GM19193 (cell line): Measurements from ENCODE around the gene SPART.

Source experiments
- POLR2A ChIP-seq: IDR thresholded peaks from 4 replicates; pipeline ENCODE4 v1.6.1; 2011; ENCODE audit not compliant: insufficient read depth, insufficient read length; ENCODE audit errors: extremely low read depth

SPART gene

DNA sequence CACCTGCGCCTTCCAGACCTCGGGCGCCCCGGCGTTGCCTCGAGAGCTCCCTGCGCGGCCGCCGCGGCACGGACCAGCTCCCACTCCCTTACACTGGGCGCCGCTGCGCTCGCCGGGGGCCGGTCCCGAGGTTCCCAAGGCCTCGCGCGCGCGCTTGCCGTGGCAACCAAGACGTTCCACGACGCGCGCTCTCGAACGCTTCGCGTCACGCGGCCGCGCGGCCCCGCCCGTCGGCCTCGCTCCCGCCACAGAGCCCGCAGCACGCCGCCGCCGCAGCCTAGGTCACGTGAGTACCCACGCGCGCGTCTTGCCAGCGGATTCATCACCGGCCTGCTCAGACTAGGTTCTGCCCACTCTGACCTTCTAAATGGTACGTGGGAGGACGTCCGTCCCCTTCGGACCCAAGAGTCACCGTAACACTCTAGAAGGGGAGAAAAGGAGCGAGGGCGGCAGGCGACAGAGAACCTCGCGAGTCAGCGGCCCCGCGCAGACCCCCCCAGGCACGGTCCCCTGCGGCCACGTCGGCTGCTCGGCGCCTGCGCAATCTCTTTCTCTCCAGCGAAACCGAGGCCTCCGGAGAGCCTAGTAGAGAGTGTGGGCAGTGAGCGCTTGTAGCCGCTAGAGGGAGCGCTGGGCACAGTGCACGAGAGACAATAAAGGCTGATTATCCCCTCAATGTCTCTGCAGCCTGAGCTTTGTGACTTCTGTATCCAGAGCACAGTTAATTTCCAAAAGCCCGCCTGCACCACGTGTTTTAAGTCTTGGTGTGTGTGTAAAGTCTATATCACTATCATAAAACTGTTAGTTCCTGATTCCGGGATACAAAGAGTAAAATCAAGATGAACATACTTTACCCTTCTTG, at the start of gene SPART:
Gene SPART (minus strand): TSS at position 173 of the 862 bp plus-strand sequence. CDS start 10,564 bp downstream, outside the sequence.
- TF ChIP-seq POLR2A, result no peak

- TF ChIP-seq POLR2A, result no peak
Measured at GRCh38 chr13:36395280-36395679, 49.1 kb upstream of the SPART start.

DNA sequence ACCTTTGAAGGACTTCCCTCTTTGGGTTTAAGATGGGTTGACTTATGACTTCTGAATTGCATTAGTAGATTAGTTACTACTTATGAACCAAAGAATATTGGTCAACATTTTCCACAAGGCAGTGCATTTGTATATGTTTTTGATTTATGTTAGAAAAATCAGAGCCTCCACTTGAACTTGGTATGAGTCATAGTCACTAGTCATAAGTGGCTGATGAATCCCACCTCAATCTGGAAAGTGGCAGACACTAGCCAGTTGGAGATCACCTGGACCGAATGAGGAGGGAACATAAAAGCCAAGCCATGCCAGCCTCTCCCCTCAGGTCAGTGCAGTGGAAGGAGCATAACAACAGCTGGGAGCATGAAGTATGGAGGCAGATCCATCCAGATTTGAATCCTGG, 39.3 kb upstream of the SPART start:
- TF ChIP-seq POLR2A, result no peak

- TF ChIP-seq POLR2A, result no peak
Measured at GRCh38 chr13:36382030-36382429, 35.8 kb upstream of the SPART start.

- TF ChIP-seq POLR2A, result no peak
Measured at GRCh38 chr13:36377826-36378468, 31.8 kb upstream of the SPART start.

GRCh38 chr13:36374063-36374462, 27.9 kb upstream of the SPART start:
- TF ChIP-seq POLR2A, result no peak

DNA sequence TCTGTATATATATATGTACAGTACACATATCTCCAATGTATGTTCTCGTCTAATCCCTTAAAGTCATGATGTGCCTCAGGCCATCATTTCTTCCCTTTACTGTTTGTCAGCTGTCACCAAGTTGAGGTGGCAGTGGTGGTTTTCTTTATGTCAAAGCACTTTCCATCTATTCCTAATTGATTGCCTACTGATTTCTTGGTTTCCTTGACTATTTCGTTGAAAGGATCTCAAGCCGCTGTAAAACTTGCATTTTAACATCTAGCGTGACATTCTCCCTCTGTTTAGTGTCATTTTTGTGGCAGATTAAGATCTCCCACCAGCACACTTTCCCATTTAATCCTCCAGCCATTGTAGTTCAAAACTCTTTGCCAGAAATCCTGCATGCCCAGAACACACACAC, 25.0 kb upstream of the SPART start:
- TF ChIP-seq POLR2A, result no peak

DNA sequence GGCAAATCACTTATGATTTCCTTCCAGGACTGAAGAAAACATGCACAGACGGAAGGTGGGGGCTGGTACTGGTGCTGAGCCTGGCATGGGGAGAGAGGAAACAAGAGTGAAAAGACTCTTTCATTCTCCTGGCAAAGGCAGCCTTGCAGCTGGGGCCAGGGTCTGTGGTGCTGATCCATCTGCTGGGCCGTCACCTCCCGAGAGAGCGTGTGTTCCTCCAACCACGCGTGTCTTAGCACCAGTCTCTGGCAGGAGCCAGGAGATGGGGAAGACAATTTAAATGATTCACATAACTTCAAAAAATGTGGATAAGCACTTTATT, 23.9 kb upstream of the SPART start:
- no peak for TF ChIP-seq POLR2A

DNA sequence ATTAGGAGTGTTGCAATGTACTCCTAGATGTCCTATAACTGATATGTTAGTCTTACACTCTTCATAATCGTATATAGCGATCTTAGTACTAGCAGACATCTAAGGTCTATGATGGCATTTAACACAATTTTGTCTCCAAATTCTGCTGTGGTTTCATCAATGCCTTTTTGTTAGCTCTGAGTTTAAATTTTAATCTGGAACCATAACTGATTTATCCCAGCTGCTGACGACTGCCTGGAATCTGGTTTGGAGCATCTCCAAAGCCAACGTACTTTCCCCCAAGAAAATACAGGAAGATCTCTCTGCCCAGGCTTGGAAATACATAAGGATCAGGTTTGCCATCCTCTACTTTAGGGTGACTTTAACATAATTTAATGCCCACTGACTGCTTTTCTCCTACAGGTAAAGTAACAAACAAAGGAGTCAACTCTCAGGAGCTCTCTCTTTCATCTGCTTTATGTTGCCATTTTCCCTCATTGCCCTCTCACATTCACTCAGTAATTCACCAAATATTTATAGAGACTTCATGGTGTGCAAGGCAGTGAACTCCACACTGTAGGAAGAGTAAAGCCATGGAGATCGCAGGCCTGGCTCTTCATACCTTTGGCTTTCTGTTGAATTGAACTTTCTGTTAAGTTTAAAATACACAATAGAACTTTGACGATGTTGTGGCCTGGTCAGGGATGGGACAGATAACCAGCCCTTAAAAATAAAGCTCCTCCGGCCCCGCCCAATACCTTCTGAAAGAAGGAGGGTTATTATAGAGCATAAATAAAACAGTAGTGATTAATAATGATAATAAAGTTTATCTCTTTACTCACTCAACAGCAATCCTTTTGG, 23.3 kb upstream of the SPART start:
- TF ChIP-seq POLR2A, result no peak

DNA sequence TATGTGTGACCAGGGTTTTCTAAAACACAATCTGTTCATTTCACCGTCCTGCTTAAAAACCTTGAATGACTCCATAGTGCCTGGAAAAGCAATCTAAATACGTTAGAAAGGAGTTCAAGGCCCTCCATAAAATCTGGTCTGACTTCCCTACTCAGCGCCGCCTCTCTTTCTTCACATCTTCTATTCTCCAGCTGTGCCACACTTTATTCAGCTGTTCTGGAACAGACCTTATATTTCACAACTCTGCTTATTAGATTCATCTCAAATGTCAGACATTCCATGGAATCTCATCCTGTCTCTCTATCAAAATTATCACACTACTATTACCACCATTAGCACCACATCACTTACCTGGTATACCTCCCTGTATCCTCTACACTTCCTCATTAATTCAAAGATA, 19.8 kb upstream of the SPART start:
- TF ChIP-seq POLR2A, result no peak

DNA sequence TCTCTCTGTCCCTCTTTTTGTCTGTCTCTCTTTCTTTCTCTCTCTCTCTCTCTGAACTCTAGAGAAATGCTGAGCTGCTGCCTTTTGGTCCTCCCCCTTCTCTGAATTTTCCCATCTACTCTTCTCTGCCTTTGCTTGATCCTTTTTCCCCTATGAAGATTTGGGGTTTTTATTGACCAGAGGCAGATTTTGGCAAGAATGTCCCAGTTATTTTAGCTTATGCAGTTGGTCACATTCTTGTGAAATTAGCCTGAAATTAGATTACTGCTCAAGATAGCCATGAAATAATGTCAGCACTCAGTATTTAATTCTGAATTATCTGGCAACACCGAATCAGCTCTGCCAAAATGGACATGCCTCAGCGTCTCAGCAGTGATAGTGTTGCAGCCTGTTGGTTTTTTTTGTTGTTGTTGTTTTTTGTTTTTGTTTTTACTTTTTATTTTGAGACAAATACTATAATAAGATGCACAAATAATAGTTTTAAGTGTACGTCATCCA, 17.2 kb upstream of the SPART start:
- TF ChIP-seq POLR2A, result no peak

- TF ChIP-seq POLR2A, result no peak
Measured at GRCh38 chr13:36362914-36363313, 16.7 kb upstream of the SPART start.

- no peak for TF ChIP-seq POLR2A
Measured at GRCh38 chr13:36362251-36362650, 16.1 kb upstream of the SPART start.

GRCh38 chr13:36360903-36361302, 14.7 kb upstream of the SPART start:
- no peak for TF ChIP-seq POLR2A

DNA sequence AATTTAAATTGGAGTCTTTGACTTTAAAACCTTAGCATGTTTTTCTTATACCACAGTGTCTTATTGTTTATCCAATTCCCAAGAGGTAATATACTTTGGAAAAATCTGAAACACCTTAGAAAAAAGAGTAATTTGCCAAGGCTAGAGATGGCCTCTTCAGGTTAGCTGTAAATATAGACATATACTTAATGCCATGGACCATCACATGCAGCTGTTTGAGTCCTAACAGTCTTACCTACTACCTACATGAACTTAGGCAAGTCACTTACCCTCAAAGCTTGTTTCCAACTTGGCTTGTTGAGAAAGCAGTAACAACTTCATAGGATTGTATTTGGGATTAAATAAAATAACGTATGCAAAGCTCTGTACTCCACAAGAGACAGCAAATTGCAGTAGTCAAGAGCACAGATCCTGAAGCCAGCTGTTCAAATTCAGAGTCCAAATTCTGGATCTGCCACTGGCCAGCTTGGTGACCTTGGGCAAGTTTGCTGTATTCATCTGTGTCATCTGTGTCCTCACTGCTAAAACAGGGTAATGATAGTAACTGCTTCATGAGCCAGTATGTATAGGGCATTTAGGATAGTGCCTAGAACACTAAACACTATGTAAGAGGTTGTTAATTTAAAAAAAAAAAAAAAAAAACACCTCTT, 13.2 kb upstream of the SPART start:
- no peak for TF ChIP-seq POLR2A
